H1 (cell line): ENCODE data around the gene POLDIP2. TPM values are rescaled to one million over a fixed set of nuclear protein-coding genes. Genes with fewer than 3 reads are reported as not detected.

Experiments
- BACH1 ChIP-seq: IDR thresholded peaks from 2 replicates; pipeline ENCODE4 v1.6.1; 2012; ENCODE audit warnings: low read length, improper control_type of control experiment
- CBX8 ChIP-seq: fragments of 300-800, 300-1000 bp; sonication (generic); IDR thresholded peaks from 2 replicates; pipeline ENCODE4 v1.7.1; 2016; ENCODE audit warnings: low read depth, low read length, borderline replicate concordance
- CEBPB ChIP-seq: IDR thresholded peaks from 2 replicates; pipeline ENCODE4 v1.6.1; 2012; ENCODE audit warnings: low read depth, low read length
- CREB1 ChIP-seq: IDR thresholded peaks from 2 replicates; pipeline ENCODE4 v1.6.1; 2012; ENCODE audit warnings: inconsistent platforms
- MAFK ChIP-seq: IDR thresholded peaks from 2 replicates; pipeline ENCODE4 v1.6.1; 2012; ENCODE audit warnings: low read depth, mild to moderate bottlenecking, improper control_type of control experiment, low read length
- NANOG ChIP-seq: IDR thresholded peaks from 2 replicates; pipeline ENCODE4 v1.6.1; 2011; ENCODE audit warnings: low read length, low read depth, mild to moderate bottlenecking, inconsistent platforms; ENCODE audit not compliant: insufficient read depth, poor library complexity, severe bottlenecking
- NRF1 ChIP-seq: IDR thresholded peaks from 2 replicates; pipeline ENCODE4 v1.6.1; 2011; ENCODE audit warnings: mild to moderate bottlenecking, low read depth, low read length, improper control_type of control experiment
- polyA plus RNA-seq, 7 experiments: library from polyadenylated mRNA; depleted of rRNA in 3 of 7; stranded (reverse) in 5 of 7; unstranded in 2 of 7; fragments of >200 nt in 5 of 7; fragments of 200-250 nt in 2 of 7; gene quantifications; 1 replicate in 5 of 7; 2 replicates in 1 of 7; 4 replicates in 1 of 7; pipeline versions ENCODE4 v1.2.1 to v1.2.3, GENCODE V29; 2011 to 2013; ENCODE audit warnings: missing spikeins in 2 of 7, mixed read lengths in 2 of 7
- total RNA-seq: library from RNA; stranded (reverse); fragmentation: NEBNext Ultra II Directional; extraction: Animal tissue kit (Norgen Biotek cat#: 25700); gene quantifications from 2 replicates; pipeline ENCODE4 v1.2.1, GENCODE V29; 2021
- TF ChIP-seq, protein P1 (sequence below): fragments of 300-600 bp; sonication (generic); IDR thresholded peaks from 2 replicates; pipeline ENCODE4 v1.7.1; 2012; ENCODE audit warnings: low read length, moderate library complexity, mild to moderate bottlenecking, inconsistent platforms; ENCODE audit not compliant: insufficient replicate concordance
- TF ChIP-seq, protein P2 (sequence below): IDR thresholded peaks from 2 replicates; pipeline ENCODE4 v1.6.1; 2012; ENCODE audit warnings: inconsistent platforms
- TF ChIP-seq, protein P3 (sequence below): IDR thresholded peaks from 2 replicates; pipeline ENCODE4 v1.6.1; 2012; ENCODE audit warnings: low read length, inconsistent platforms

The POLDIP2 gene
- total and polyA plus RNA-seq, 2 of the 8 experiments (the other 6 are each of a cell fraction or from before 2014, with no cell fraction given): 74.0 to 76.1 TPM

DNA sequence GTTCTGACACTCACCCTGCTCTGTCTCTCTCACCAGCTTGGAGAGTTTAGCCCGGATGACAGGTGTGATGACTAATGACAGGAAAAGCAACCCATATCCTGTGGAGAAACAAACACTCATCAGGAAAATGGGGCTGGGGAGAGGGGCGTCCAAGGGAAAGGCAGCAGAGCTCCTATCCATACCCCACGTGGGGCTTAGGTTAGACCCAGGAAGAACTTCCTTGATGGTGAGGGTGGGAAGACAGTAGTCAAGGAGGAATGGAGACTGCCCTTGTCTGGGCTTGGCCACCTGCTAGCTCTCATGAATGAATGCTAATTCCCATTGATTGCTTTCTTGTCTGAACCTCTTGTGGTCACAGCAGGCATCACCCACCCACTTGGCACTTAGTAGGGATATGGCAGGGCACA lies 44.9 kb upstream of the POLDIP2 start (continued):
- TF ChIP-seq, protein P1, sequence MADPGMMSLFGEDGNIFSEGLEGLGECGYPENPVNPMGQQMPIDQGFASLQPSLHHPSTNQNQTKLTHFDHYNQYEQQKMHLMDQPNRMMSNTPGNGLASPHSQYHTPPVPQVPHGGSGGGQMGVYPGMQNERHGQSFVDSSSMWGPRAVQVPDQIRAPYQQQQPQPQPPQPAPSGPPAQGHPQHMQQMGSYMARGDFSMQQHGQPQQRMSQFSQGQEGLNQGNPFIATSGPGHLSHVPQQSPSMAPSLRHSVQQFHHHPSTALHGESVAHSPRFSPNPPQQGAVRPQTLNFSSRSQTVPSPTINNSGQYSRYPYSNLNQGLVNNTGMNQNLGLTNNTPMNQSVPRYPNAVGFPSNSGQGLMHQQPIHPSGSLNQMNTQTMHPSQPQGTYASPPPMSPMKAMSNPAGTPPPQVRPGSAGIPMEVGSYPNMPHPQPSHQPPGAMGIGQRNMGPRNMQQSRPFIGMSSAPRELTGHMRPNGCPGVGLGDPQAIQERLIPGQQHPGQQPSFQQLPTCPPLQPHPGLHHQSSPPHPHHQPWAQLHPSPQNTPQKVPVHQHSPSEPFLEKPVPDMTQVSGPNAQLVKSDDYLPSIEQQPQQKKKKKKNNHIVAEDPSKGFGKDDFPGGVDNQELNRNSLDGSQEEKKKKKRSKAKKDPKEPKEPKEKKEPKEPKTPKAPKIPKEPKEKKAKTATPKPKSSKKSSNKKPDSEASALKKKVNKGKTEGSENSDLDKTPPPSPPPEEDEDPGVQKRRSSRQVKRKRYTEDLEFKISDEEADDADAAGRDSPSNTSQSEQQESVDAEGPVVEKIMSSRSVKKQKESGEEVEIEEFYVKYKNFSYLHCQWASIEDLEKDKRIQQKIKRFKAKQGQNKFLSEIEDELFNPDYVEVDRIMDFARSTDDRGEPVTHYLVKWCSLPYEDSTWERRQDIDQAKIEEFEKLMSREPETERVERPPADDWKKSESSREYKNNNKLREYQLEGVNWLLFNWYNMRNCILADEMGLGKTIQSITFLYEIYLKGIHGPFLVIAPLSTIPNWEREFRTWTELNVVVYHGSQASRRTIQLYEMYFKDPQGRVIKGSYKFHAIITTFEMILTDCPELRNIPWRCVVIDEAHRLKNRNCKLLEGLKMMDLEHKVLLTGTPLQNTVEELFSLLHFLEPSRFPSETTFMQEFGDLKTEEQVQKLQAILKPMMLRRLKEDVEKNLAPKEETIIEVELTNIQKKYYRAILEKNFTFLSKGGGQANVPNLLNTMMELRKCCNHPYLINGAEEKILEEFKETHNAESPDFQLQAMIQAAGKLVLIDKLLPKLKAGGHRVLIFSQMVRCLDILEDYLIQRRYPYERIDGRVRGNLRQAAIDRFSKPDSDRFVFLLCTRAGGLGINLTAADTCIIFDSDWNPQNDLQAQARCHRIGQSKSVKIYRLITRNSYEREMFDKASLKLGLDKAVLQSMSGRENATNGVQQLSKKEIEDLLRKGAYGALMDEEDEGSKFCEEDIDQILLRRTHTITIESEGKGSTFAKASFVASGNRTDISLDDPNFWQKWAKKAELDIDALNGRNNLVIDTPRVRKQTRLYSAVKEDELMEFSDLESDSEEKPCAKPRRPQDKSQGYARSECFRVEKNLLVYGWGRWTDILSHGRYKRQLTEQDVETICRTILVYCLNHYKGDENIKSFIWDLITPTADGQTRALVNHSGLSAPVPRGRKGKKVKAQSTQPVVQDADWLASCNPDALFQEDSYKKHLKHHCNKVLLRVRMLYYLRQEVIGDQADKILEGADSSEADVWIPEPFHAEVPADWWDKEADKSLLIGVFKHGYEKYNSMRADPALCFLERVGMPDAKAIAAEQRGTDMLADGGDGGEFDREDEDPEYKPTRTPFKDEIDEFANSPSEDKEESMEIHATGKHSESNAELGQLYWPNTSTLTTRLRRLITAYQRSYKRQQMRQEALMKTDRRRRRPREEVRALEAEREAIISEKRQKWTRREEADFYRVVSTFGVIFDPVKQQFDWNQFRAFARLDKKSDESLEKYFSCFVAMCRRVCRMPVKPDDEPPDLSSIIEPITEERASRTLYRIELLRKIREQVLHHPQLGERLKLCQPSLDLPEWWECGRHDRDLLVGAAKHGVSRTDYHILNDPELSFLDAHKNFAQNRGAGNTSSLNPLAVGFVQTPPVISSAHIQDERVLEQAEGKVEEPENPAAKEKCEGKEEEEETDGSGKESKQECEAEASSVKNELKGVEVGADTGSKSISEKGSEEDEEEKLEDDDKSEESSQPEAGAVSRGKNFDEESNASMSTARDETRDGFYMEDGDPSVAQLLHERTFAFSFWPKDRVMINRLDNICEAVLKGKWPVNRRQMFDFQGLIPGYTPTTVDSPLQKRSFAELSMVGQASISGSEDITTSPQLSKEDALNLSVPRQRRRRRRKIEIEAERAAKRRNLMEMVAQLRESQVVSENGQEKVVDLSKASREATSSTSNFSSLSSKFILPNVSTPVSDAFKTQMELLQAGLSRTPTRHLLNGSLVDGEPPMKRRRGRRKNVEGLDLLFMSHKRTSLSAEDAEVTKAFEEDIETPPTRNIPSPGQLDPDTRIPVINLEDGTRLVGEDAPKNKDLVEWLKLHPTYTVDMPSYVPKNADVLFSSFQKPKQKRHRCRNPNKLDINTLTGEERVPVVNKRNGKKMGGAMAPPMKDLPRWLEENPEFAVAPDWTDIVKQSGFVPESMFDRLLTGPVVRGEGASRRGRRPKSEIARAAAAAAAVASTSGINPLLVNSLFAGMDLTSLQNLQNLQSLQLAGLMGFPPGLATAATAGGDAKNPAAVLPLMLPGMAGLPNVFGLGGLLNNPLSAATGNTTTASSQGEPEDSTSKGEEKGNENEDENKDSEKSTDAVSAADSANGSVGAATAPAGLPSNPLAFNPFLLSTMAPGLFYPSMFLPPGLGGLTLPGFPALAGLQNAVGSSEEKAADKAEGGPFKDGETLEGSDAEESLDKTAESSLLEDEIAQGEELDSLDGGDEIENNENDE: no peak
- TF ChIP-seq CREB1 (no peak), CEBPB (no peak), MAFK (no peak), CBX8 (no peak), NANOG (peak; percentile 100), BACH1 (0 out of 2 replicates have a peak, but pooled peaks have one; percentile 4), NRF1 (no peak)
- TF ChIP-seq, protein P2, sequence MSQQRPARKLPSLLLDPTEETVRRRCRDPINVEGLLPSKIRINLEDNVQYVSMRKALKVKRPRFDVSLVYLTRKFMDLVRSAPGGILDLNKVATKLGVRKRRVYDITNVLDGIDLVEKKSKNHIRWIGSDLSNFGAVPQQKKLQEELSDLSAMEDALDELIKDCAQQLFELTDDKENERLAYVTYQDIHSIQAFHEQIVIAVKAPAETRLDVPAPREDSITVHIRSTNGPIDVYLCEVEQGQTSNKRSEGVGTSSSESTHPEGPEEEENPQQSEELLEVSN: no peak
- TF ChIP-seq, protein P3, sequence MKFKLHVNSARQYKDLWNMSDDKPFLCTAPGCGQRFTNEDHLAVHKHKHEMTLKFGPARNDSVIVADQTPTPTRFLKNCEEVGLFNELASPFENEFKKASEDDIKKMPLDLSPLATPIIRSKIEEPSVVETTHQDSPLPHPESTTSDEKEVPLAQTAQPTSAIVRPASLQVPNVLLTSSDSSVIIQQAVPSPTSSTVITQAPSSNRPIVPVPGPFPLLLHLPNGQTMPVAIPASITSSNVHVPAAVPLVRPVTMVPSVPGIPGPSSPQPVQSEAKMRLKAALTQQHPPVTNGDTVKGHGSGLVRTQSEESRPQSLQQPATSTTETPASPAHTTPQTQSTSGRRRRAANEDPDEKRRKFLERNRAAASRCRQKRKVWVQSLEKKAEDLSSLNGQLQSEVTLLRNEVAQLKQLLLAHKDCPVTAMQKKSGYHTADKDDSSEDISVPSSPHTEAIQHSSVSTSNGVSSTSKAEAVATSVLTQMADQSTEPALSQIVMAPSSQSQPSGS: no peak
